NOMO-1 treated with dmso at 0.1 percent for 144 hours (cell line): ENCODE data around the gene TMCO4.

ENCODE experiments used
- DNase-seq: peaks from one replicate; lab custom pipeline; 2025; ENCODE audit not compliant: unreplicated experiment; lab: John Stamatoyannopoulos, UW

Gene TMCO4

GRCh38 chr1:19776933-19777332 lies 22.8 kb downstream of the TMCO4 start:
- no peak for DNase-seq

DNA sequence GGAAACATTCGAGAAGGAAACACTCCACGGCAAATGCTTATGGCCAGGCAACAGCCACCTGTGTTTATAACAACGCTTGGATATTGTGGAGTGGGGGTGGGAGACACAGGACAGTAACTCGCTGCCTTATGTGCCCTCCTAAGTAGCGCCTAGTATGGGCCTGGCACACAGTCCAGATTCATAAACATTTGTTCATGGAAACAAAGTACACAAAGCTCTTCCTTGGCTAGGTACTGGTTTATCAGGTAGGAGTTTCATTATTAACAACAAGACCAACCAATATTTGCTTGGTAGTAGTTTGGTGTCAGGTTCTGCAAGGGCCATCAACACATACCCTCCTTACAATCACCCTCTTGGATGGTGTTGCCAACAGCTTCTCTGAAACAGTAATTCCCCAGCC lies 23.4 kb downstream of the TMCO4 start:
- no peak for DNase-seq

DNA sequence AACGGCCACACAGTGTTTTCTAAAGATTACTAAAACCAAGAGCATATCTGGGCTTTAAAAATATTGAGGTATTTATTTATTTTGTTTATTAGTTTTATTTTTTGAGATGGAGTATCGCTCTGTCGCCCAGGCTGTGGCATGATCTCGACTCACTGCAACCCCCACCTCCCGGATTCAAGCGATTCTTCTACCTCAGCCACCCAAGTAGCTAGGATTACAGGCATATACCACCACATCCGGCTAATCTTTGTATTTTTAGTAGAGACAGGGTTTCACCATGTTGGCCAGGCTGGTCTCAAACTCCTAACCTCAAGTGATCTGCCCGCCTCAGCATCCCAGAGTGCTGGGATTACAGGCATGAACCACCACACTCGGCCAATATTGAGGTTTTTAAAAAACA lies 23.9 kb downstream of the TMCO4 start:
- no peak for DNase-seq

- DNase-seq, result no peak
Measured at GRCh38 chr1:19775317-19775716, 24.4 kb downstream of the TMCO4 start.

GRCh38 chr1:19774180-19774785 lies 25.4 kb downstream of the TMCO4 start:
- DNase-seq, result no peak

DNA sequence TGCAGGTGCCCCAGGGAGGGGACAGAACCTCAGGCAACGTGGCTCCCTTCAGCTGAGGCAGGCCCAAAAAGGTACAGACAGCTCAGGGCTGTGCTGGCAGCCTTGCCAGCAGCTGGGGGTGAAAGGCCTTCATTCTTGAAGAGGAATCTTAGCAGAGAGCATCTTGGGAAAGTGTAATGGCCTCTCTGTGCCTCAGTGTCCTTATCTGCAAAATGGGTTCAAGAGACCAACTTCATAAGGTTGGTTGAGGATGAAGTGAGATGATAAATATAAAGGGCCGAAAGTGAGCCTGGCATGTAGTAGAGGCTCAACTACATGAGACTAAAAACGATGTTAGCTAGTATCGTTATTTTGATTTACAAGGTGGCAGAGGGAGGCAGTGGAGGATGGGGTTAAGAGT lies 26.2 kb downstream of the TMCO4 start:
- DNase-seq, result no peak

DNA sequence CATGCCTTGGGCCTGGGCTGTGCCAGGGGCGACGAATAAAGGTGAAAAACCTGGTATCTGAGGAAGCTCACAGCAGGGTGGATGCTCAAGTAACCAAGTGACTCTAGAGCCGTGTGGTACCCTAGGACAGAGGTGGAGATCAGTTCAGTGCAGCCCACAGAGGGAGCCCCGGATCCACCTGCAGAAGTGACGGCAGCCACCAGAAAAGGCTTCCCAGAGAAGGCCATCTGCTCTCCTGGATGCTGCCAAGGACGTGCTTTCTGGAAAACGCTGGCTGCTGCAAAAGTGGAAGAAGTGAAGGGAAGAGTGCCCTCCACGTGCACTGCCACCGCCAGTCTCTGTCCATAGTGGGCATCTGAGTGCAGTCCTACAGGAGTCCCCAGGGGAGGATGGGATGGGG lies 27.7 kb downstream of the TMCO4 start:
- no peak for DNase-seq

- DNase-seq, result no peak
Measured at GRCh38 chr1:19771350-19771749, 28.4 kb downstream of the TMCO4 start.

GRCh38 chr1:19770436-19771190 lies 29.1 kb downstream of the TMCO4 start:
- DNase-seq, result no peak

DNA sequence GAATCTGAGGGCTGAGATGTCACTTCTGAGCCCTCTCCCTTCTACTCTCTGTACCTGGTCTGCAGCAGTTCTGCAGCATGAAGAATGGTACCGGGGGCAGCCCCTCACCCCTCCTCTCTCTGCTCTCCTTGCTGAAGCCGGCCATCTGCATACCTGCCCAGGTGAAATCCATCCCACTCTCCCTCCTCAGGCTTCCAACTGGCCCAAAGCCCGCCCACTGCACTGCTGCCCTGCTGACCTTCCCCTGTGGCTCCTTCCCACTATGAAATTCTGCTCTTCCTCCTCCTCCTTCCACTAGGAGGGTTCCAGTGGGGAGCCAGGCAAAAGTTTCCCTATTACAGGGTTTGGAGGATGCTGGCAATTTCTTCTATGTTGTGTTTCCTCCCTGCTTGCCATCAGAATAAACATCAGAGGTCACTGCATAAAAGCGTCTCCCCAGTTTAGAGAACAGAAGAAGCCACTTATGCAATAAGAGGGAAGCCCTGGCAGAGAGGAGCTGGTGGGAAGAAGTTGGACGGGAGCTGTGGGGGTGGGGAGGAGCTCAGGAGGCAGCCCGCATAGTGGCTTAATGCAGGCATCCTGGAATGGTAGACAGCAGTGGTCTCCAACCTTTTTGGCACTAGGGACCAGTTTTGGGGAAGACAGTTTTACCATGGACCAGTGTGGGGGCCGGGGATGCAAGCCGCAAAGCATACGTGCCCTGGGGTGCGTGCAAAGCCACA lies 30.3 kb downstream of the TMCO4 start:
- DNase-seq, result no peak

- DNase-seq, result no peak
Measured at GRCh38 chr1:19768353-19769210, 31.1 kb downstream of the TMCO4 start.

DNA sequence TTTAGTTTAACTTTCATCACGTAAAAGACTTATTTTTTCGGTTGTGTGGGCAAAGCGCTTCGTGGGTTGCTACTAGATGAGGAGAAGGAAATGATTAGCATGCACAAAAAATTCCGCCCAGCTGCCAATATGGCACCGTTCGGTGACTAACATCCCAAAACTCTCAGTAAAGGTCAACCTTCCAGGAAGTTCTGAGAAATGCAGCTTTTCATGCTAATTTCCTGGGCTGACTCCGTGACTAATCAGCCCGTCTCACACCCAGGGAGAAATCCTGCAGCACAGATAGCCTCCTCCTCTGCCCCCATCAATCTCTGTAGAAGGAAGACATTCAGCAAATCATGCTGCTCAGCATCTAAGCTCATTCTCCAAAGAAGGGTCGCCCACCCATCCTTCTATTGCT lies 34.1 kb downstream of the TMCO4 start:
- DNase-seq, result no peak

- DNase-seq, result no peak
Measured at GRCh38 chr1:19764848-19765247, 34.9 kb downstream of the TMCO4 start.

GRCh38 chr1:19762175-19762779 lies 37.4 kb downstream of the TMCO4 start:
- DNase-seq, result no peak

DNA sequence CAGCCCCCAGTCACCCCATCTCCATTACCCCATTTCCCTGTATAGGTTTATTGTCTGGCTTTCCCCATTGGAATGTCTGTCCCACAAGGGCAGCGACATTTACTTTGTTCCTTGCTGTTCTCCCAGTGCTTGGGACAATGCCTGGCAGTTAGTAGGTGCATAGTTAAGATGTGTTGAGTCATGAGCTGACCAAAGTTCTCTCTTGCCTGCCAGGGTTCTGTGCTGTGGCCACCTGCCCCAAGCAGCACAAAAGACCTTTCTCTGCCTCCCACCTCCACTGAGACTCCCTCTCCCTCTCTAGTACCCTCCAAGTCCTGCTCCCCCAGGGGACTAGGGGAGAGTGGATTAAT lies 40.0 kb downstream of the TMCO4 start:
- DNase-seq, result no peak

DNA sequence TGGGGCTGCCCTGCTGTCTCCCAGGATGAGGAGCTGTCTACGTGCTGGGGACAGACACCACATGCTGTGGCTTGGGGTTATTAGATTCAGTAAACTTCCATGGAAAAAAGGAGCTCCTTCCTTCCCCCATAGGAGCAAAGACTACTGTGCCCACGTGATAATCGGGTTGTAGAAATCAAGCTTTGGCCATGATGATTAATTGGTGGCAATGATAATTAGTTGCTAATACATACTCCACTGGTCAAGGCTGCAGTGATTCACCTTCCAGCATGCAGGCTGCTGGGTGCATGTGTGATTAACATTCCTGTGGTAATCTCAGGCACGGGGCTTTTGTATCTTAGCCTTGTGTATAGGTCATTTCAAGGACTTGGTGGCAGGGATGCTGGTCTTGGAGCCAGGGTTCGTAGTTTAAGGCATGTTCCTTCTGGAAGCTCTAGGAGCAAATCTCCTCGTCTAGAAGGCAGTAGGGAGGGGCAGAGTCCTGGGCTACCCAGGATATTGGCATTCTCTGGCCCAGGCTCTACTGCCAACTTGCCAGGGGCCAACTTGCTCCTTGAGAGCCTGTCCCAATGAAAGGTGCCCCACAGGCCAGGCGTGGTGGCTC lies 41.4 kb downstream of the TMCO4 start:
- DNase-seq, result no peak

- DNase-seq, result no peak
Measured at GRCh38 chr1:19757641-19758040, 42.1 kb downstream of the TMCO4 start.

DNA sequence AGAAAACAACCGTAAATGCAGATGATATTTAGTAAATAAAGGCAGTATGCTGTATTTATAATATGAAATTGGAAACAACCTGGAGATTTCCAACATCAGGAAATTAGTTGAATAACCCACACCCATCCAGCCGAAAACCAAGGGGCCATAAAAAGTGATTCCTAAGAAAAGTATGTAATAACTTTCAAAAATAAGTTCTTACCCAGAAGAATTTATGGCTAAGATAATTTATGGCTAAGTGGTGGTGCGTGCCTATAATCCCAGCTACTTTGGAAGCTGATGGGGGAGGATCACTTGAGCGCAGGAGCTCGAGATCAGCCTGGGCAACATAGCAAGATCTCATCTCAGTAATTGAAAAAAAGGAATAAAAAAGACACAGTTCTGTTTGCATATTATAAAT lies 43.2 kb downstream of the TMCO4 start:
- DNase-seq, result no peak

- no peak for DNase-seq
Measured at GRCh38 chr1:19754482-19754881, 45.2 kb downstream of the TMCO4 start.

- no peak for DNase-seq
Measured at GRCh38 chr1:19752083-19752696, 47.5 kb downstream of the TMCO4 start.
